Thyroid gland (tissue), 4 donors: ENCODE data around the gene CGB2.

Experiments
- CTCF ChIP-seq, 6 experiments: fragments of 200-600 bp in 3 of 6; fragments of 450-650 bp in 3 of 6; sonication (generic) in 3 of 6; IDR thresholded peaks; one replicate each; pipeline ENCODE4 v1.5.1; 2016 to 2019; ENCODE audit warnings: antibody characterized with exemption in 6 of 6, mild to moderate bottlenecking in 2 of 6, inconsistent platforms in 1 of 6, moderate library complexity in 1 of 6
- POLR2A ChIP-seq, 2 donors: fragments of 450-650 bp; IDR thresholded peaks; one replicate each; pipeline ENCODE4 v1.6.1; 2017; ENCODE audit warnings: antibody characterized with exemption in 2 of 2, mild to moderate bottlenecking in 2 of 2, moderate library complexity in 1 of 2

- TF ChIP-seq CTCF (IDR thresholded peaks at IDR 0.05) (no peak), POLR2A (IDR thresholded peaks at IDR 0.05) (peak in 1 of 2 donors; percentile 50)
Measured at GRCh38 chr19:48991873-48992580, 39.7 kb upstream of the CGB2 start.
